Measurements from ENCODE around the gene ATP8A2.
A peak's percentile ranks its signal among the peaks of the same experiment; 100 is the strongest.
"Not testable (repeated sequence)": the region's sequence is repeated elsewhere in the genome, so short reads cannot be mapped to it uniquely, and the experiment has no call there.

Gene ATP8A2

DNA sequence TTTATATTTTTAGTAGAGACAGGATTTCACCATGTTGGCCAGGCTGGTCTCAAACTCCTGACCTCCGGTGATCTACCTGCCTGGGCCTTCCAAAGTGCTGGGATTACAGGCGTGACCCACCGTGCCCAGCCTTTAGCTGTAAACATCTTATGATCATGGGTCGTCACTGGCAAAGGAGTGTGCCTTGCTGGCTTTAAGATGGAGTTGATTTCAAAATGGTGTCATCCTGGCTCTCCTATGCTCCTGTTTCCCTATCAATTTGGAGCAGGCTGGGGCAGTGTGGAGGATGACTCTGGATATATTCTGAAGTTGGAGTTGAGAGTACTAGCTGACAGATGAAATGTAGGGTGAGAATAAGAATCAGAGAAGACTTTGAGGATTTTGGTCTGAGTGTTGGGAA is 18.4 kb upstream of the ATP8A2 start:
- Histone ChIP-seq H3K27ac (no peak overlapping the region), H3K9me3 (replicated peaks in 1 of 11) (peaks cover 0 to 7% (median 0%) of the 10 kb centered on the region in 11 experiments; a peak in 3 of 22 replicates), H3K27me3 (no peaks in the 10 kb centered on the region), H3K4me1 (no peaks in the 10 kb centered on the region), H3K9ac (no peak overlapping the region), H4K20me1 (no peaks in the 10 kb centered on the region), H3K4me2 (no peak overlapping the region), H3K36me3 (no peaks in the 10 kb centered on the region), H3K4me3 (no peak overlapping the region)
- TF ChIP-seq Cebpa-rat (IDR thresholded peaks at IDR 0.05) = no peak

DNA sequence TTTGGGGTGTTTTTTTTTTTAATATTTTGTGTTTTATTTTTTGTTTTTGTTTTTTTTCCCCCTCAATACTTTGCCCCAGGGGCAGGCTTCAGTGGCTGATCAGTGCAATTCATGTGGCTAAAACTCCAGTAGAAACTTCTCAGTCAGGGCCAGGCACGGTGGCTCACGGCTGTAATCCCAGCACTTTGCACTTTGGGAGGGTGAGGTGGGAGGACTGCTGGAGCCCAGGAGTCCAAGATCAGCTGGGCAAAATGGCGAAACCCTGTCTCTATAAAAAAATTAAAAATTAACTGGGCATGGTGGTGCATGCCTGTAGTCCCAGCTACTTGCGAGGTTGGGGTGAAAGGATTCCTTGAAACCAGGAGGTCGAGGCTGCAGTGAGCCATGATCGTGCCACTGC is 17.4 kb upstream of the ATP8A2 start:
- H3K27ac ChIP-seq = no peak overlapping the region
- H3K27me3 ChIP-seq = no peaks in the 10 kb centered on the region
- H3K9ac ChIP-seq = no peak overlapping the region
- H3K4me1 ChIP-seq = no peaks in the 10 kb centered on the region
- TF ChIP-seq Cebpa-rat (IDR thresholded peaks at IDR 0.05) = no peak
- no peak overlapping the region for H3K4me2 ChIP-seq
- H3K9me3 ChIP-seq (replicated peaks in 1 of 11) = peaks cover 0 to 7% (median 0%) of the 10 kb centered on the region in 11 experiments; a peak in 3 of 22 replicates
- H3K36me3 ChIP-seq = no peaks in the 10 kb centered on the region
- no peak overlapping the region for H3K4me3 ChIP-seq
- H4K20me1 ChIP-seq = no peaks in the 10 kb centered on the region

DNA sequence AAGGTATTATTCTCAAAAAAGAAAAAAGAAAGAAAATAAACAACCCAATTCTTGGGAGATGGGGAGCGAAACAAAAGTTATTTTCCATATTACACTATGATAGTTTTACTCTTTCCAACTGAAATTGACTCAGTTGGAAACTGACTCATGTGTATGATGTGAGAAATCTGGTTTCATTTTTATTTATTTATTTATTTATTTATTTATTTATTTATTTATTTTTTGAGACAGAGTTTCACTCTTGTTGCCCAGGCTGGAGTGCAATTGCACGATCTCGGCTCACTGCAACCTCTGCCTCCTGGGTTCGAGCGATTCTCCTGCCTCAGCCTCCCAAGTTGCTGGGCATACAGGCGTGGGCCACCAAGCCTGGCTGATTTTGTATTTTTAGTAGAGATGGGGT is 11.3 kb upstream of the ATP8A2 start:
- H3K4me1 ChIP-seq; H3K9ac ChIP-seq; H3K4me2 ChIP-seq; H3K27me3 ChIP-seq; H4K20me1 ChIP-seq; H3K4me3 ChIP-seq; H3K9me3 ChIP-seq (replicated peaks in 1 of 11); H3K36me3 ChIP-seq; H3K27ac ChIP-seq: not testable (repeated sequence)

DNA sequence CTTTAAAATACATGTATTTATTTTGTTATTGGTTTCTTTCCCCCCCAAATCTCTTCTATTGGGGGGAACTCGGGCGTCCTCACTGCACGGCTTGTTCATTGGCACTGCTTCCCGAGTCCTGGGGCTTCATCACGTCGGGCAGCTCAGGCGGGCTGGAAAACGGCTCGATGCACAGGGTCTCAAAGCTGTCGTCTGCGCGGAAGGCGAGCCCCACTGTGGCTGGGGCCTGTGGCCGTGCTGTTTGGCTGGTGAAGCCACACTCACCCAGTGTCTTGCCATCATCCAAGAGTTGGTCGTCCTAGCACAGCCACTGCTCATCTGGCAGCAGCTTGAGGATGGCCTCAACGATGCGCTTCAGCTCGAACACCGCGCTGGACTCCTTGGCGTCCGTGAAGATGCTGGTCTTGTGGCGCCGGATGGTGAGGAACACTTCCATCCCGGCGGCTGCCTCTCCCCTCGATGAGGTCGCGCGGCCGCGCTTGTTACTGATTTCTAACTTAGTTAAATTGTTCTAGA is 6.0 kb upstream of the ATP8A2 start:
- H3K27ac ChIP-seq = no peak overlapping the region
- no peaks in the 10 kb centered on the region for H4K20me1 ChIP-seq
- H3K4me2 ChIP-seq = no peak overlapping the region
- H3K27me3 ChIP-seq = peaks cover 0 to 6% (median 1%) of the 10 kb centered on the region in 11 experiments; a peak in 9 of 22 replicates
- no peak overlapping the region for H3K4me3 ChIP-seq
- peaks cover 0 to 6% (median 0%) of the 10 kb centered on the region in 10 experiments; a peak in 2 of 20 replicates for H3K4me1 ChIP-seq
- no peaks in the 10 kb centered on the region for H3K36me3 ChIP-seq
- no peaks in the 10 kb centered on the region for H3K9me3 ChIP-seq (replicated peaks in 1 of 11)
- TF ChIP-seq Cebpa-rat (IDR thresholded peaks at IDR 0.05) = no peak
- no peak overlapping the region for H3K9ac ChIP-seq

DNA sequence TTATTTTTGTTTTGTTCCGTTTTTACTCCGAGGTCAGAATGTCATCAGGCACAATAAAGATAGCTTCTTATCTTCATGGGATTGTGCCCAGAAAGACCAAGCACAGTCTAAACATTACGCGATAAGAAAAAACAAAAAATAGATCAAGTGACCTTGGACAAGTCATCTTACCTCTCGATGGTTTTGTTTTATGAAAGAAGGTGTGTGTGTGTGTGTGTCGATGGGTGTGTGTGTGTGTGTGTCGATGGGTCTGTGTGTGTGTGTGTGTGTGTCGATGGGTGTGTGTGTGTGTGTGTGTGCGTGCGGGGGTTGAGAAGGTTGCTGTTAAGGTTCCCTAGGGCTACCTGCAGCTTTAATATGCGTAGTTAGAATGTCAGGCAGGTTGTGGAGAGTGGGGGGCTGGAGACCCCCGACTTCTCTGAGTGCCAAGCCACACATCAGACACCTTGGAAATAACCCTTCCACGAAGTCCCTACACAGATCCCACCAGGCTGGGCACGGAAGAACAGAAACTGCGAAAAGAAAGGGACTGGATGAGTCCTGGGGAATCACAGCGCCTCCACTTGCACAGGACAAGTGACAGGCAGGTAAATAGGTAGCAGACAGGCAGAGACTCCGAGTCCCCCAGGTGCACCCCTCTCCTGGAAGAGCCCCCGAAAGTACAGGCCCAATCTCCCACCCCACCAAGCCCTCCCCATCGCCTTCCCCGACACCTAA is 458 bp upstream of the ATP8A2 start:
- Histone ChIP-seq H3K4me1 (peaks cover 0 to 6% (median 0%) of the 10 kb centered on the region in 10 experiments; a peak in 4 of 20 replicates), H3K27ac (no peak overlapping the region), H3K4me3 (no peak overlapping the region), H4K20me1 (no peaks in the 10 kb centered on the region; a peak in 1 of 22 replicates), H3K9ac (no peak overlapping the region), H3K9me3 (replicated peaks in 1 of 11) (peaks cover 4 to 17% (median 13%) of the 10 kb centered on the region in 11 experiments; a peak in 19 of 22 replicates), H3K4me2 (no peak overlapping the region), H3K27me3 (peaks cover 39 to 55% (median 49%) of the 10 kb centered on the region in 11 experiments), H3K36me3 (no peaks in the 10 kb centered on the region)
- no peak for TF ChIP-seq Cebpa-rat (IDR thresholded peaks at IDR 0.05)

DNA sequence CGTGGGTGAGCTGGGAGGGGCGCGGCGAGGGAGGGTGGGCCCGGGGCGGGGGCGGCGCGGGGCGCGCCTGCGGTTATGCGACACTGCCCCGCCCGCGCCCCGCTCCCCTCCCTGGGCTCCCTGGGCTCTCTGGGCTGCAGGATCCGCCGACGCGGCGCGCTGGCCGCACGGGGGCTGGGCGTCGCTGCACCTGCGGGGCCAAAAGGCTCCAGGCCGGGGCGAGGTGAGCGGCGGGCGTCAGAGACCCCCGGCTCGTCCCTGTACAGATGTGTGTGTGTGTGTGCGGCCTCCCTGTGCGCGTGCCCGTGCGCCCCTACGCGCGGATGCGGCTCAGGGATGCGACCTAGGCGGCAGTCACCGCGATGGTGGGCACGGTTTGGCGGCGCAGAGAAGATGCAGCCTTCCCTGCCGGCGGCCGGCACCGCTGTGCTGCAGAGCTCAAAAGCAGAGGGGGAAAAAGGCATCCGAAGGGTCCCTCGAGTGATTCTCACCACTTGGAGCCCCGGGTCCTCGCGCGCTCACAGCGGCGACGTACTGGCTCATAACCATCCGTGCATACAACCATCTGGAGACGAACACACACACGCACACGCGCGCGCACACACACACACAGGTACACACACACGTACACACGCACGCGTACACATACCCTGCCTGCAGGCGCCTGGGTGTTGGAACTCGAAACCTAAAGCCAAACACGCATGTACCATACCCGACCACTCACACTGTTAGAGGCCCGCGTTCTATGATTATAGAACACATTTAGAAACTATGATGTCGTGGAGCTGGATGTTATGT is 709 bp downstream of the ATP8A2 start:
- H3K9me3 ChIP-seq (replicated peaks in 1 of 11) = peaks cover 4 to 17% (median 13%) of the 10 kb centered on the region in 11 experiments; a peak in 19 of 22 replicates
- H3K4me1 ChIP-seq = peaks cover 0 to 6% (median 0%) of the 10 kb centered on the region in 10 experiments; a peak in 4 of 20 replicates
- no peak overlapping the region for H3K27ac ChIP-seq
- H4K20me1 ChIP-seq = no peaks in the 10 kb centered on the region; a peak in 1 of 22 replicates
- no peak overlapping the region for H3K9ac ChIP-seq
- H3K27me3 ChIP-seq = peaks cover 39 to 55% (median 49%) of the 10 kb centered on the region in 11 experiments
- H3K36me3 ChIP-seq = no peaks in the 10 kb centered on the region
- no peak overlapping the region for H3K4me2 ChIP-seq
- no peak overlapping the region for H3K4me3 ChIP-seq
- TF ChIP-seq Cebpa-rat (IDR thresholded peaks at IDR 0.05) = no peak

DNA sequence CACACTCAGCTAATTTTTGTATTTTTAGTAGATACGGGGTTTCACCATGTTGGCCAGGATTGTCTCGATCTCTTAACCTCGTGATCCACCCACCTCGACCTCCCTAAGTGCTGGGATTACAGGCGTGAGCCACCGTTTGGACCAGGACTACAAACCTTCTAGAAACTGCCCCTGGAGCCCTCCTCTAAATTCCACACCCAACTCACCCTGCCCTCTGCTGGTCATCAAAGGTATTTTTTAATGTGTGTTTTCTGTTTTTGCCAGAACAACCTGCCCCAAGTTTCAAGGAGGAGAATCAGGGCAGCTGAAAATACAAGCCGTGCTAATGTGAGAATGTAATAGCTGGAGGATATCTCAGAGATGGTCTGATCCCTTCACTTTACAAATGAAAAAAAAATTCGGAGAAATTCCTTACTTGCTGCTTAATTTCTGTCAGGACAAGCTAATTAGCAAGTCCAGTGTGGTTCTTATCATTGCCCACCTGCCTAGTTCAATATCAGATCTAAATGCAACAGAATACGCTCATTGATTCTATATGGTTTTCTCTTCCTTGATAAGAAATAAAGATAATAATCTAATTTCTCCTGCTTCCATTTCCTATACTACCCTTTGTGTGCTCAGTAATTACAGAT is 4.1 kb downstream of the ATP8A2 start:
- H4K20me1 ChIP-seq = no peaks in the 10 kb centered on the region; a peak in 1 of 22 replicates
- peaks cover 39 to 50% (median 46%) of the 10 kb centered on the region in 11 experiments for H3K27me3 ChIP-seq
- peaks cover 4 to 17% (median 13%) of the 10 kb centered on the region in 11 experiments; a peak in 19 of 22 replicates for H3K9me3 ChIP-seq (replicated peaks in 1 of 11)
- peak overlapping the region in 2 of 11 experiments; percentile 26 to 37; a peak in 1 of 22 replicates for H3K4me2 ChIP-seq
- peaks cover 0 to 6% (median 0%) of the 10 kb centered on the region in 10 experiments; a peak in 2 of 20 replicates for H3K4me1 ChIP-seq
- no peak for TF ChIP-seq Cebpa-rat (IDR thresholded peaks at IDR 0.05)
- no peaks in the 10 kb centered on the region for H3K36me3 ChIP-seq
- H3K9ac ChIP-seq = no peak overlapping the region
- no peak overlapping the region for H3K27ac ChIP-seq
- H3K4me3 ChIP-seq = no peak overlapping the region

DNA sequence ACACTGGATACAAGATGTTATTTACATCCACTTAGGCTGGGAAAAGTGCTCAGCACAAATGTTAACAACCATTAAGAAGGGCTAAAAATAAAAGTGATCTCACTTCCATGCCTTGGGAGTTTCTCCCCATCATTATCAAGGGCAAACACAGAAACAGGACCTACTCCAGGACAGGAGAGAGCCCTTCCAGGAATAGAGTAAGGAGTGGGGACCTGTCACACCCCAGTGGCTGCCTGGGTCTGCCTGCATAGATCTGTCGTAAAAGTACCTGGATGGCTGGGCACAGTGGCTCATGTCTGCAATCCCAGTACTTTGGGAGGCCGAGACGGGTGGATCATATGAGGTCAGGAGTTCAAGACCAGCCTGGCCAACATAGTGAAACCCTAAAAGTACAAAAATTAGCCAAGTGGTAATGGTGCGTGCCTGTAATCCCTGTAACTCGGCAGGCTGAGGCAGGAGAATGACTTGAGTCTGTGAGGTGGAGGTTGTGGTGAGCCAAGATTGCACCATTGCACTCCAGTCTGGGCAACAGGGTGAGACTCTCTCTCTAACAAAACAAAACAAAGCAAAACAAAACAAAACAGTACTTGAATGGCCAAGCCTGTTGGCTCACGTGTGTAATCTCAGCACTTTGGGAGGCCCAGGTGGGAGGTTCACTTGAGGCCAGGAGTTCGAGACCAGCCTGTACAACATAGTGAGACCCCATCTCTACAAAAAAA is 5.6 kb downstream of the ATP8A2 start:
- Histone ChIP-seq H3K4me1 (peaks cover 0 to 6% (median 0%) of the 10 kb centered on the region in 10 experiments; a peak in 2 of 20 replicates), H3K27ac (no peak overlapping the region), H4K20me1 (no peaks in the 10 kb centered on the region; a peak in 1 of 22 replicates), H3K4me2 (no peak overlapping the region), H3K4me3 (no peak overlapping the region), H3K9me3 (replicated peaks in 1 of 11) (peaks cover 2 to 7% (median 5%) of the 10 kb centered on the region in 11 experiments; a peak in 16 of 22 replicates), H3K36me3 (no peaks in the 10 kb centered on the region), H3K27me3 (peaks cover 27 to 34% (median 30%) of the 10 kb centered on the region in 11 experiments), H3K9ac (no peak overlapping the region)
- TF ChIP-seq Cebpa-rat (IDR thresholded peaks at IDR 0.05) = no peak
